ENCODE measurements around the gene PRR7.

Gene PRR7

DNA sequence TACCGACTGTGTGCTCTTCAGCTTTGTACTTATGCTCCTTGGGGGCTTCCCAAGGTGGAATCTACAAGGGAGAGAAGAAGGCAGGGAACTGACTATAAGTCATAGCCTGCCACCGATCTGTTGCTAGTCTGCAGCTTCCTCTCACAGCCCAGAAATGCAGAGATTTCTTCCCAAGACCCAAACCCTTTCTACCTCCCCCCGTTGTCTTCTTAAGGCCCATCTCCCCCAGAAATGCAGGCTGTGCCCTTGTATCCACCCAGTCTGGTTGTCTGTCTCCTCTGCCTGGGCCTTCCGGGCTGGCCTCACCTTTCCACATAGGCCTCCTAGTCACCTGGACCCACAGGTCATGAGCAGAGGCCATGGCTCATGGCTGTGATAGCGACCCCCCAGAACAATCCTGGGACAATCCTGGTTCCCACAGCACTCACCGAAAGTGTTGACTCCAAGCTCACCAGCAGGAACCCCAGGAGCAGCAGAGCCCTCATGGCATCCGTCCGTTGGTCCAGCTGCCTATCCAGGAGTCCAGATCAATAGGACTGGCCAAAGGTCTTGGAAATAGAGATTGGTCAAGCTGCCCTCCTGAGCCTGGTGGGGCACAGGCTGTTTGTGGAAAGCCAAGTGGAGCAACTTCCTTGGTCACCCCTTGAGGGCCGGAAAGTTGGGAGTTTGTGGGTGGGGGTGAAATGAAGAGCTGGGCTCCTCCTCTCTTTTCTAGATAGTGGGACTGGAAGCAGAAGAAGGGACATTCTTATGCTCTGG lies 37.4 kb upstream of the PRR7 start, which contains the start of gene F12:
Gene F12 (minus strand): TSS at position 522 of the 759 bp plus-strand sequence. CDS start 37 bp downstream, at position 485.
- no peaks in the 10 kb centered on the region for H3K9me2 ChIP-seq (replicated peaks; ENCODE audit: control insufficient read depth, low read length)
- H3K79me2 ChIP-seq (ENCODE audit: control insufficient read depth, low read length) = no peaks in the 10 kb centered on the region
- no peak for TF ChIP-seq EZH2phosphoT487 (IDR thresholded peaks at IDR 0.05; ENCODE audit: borderline replicate concordance, low read length)
- TF ChIP-seq, protein P1, sequence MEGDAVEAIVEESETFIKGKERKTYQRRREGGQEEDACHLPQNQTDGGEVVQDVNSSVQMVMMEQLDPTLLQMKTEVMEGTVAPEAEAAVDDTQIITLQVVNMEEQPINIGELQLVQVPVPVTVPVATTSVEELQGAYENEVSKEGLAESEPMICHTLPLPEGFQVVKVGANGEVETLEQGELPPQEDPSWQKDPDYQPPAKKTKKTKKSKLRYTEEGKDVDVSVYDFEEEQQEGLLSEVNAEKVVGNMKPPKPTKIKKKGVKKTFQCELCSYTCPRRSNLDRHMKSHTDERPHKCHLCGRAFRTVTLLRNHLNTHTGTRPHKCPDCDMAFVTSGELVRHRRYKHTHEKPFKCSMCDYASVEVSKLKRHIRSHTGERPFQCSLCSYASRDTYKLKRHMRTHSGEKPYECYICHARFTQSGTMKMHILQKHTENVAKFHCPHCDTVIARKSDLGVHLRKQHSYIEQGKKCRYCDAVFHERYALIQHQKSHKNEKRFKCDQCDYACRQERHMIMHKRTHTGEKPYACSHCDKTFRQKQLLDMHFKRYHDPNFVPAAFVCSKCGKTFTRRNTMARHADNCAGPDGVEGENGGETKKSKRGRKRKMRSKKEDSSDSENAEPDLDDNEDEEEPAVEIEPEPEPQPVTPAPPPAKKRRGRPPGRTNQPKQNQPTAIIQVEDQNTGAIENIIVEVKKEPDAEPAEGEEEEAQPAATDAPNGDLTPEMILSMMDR (IDR thresholded peaks at IDR 0.05; ENCODE audit: low read depth, low read length, poor library complexity, severe bottlenecking) = no peak
- H3F3A ChIP-seq (ENCODE audit: control insufficient read depth, insufficient read depth) = no peaks in the 10 kb centered on the region
- H3K27me3 ChIP-seq (ENCODE audit: control insufficient read depth, low read length) = peaks cover 18% of the 10 kb centered on the region; the same call in 1 of the 2 replicates
- H4K20me1 ChIP-seq (ENCODE audit: control insufficient read depth, insufficient read depth, low read depth, low read length) = no peaks in the 10 kb centered on the region
- H3K36me3 ChIP-seq (ENCODE audit: control insufficient read depth, low read length) = no peaks in the 10 kb centered on the region
- peaks cover 19% of the 10 kb centered on the region for H3K4me1 ChIP-seq (ENCODE audit: control insufficient read depth, low read length)
- H3K9me3 ChIP-seq (ENCODE audit: control insufficient read depth, insufficient read depth, low read length) = no peaks in the 10 kb centered on the region
- H3K4me3 ChIP-seq (ENCODE audit: low read length) = no peak within 1 kb of the TSS
- no peak within 1 kb of the TSS for H3K27ac ChIP-seq (ENCODE audit: low read depth, low read length)
- H3K4me2 ChIP-seq (ENCODE audit: low read length) = no peak within 1 kb of the TSS

DNA sequence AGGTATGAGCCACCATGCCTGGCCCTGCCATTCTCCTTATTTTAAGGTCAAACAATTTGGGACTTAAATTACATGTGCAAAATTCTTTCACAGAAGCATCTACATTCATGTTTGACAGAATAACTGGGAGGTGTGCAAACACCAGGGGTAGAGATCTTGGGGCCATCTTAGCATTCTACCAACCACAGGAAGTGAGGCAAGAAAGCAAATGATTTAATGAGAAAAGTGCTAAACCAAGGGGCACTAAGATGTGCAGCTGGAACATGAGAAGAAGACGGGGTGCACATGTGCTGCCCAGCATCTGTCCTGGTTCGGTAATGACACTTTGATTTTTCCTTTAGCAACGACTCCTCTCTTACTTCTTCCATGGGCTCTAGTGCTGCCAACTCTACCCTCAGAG lies 36.0 kb upstream of the PRR7 start:
- Histone ChIP-seq H3K79me2 (ENCODE audit: control insufficient read depth, low read length) (no peaks in the 10 kb centered on the region), H3K27me3 (ENCODE audit: control insufficient read depth, low read length) (peaks cover 12% of the 10 kb centered on the region; the same call in 1 of the 2 replicates), H3K9me2 (replicated peaks; ENCODE audit: control insufficient read depth, low read length) (no peaks in the 10 kb centered on the region), H4K20me1 (ENCODE audit: control insufficient read depth, insufficient read depth, low read depth, low read length) (no peaks in the 10 kb centered on the region), H3K36me3 (ENCODE audit: control insufficient read depth, low read length) (no peaks in the 10 kb centered on the region), H3K27ac (ENCODE audit: low read depth, low read length) (no peak overlapping the region), H3K4me1 (ENCODE audit: control insufficient read depth, low read length) (peaks cover 6% of the 10 kb centered on the region), H3K4me2 (ENCODE audit: low read length) (no peak overlapping the region), H3F3A (ENCODE audit: control insufficient read depth, insufficient read depth) (no peaks in the 10 kb centered on the region), H3K4me3 (ENCODE audit: low read length) (no peak overlapping the region), H3K9me3 (ENCODE audit: control insufficient read depth, insufficient read depth, low read length) (no peaks in the 10 kb centered on the region)
- no peak for TF ChIP-seq EZH2phosphoT487 (IDR thresholded peaks at IDR 0.05; ENCODE audit: borderline replicate concordance, low read length)
- TF ChIP-seq, protein P1 (IDR thresholded peaks at IDR 0.05; ENCODE audit: low read depth, low read length, poor library complexity, severe bottlenecking) = no peak

DNA sequence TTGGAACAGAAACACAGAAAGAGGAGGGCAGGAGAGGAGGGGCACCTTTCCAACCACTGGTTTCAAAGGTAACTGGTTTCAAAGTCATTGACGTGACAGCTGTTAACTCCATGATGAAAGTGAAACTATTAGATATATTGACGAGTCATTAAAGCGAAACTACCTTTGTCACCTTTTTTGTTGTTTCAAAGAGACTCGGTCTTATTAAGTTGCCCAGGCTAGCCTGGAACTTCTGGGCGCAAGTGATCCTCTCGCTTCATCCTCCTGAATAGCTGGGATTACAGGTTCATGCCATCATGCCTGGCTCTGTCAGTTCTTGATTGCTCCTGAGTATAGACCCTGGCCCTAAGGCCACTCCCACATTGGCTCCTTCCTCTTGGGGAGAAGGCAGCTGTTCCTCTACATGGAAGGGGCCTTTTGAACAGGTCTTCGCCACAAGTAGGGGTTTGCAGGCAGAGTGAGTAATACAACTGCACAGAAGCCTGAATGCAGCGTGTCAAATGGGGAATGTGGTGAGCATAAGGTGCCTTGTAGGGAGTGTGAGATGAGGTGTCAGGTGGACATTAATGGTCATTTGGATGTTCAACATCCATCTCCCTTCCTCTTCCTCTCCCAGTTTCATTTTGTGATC lies 33.9 kb upstream of the PRR7 start:
- peaks cover 9% of the 10 kb centered on the region; the same call in 1 of the 2 replicates for H3K27me3 ChIP-seq (ENCODE audit: control insufficient read depth, low read length)
- no peaks in the 10 kb centered on the region for H3K36me3 ChIP-seq (ENCODE audit: control insufficient read depth, low read length)
- peaks cover 6% of the 10 kb centered on the region; the same call in 1 of the 2 replicates for H3K4me1 ChIP-seq (ENCODE audit: control insufficient read depth, low read length)
- no peaks in the 10 kb centered on the region for H3K9me2 ChIP-seq (replicated peaks; ENCODE audit: control insufficient read depth, low read length)
- H3K9me3 ChIP-seq (ENCODE audit: control insufficient read depth, insufficient read depth, low read length) = no peaks in the 10 kb centered on the region
- no peaks in the 10 kb centered on the region for H3F3A ChIP-seq (ENCODE audit: control insufficient read depth, insufficient read depth)
- H3K4me3 ChIP-seq (ENCODE audit: low read length) = no peak overlapping the region
- TF ChIP-seq, protein P1 (IDR thresholded peaks at IDR 0.05; ENCODE audit: low read depth, low read length, poor library complexity, severe bottlenecking) = no peak
- no peak for TF ChIP-seq EZH2phosphoT487 (IDR thresholded peaks at IDR 0.05; ENCODE audit: borderline replicate concordance, low read length)
- no peak overlapping the region for H3K27ac ChIP-seq (ENCODE audit: low read depth, low read length)
- no peak overlapping the region for H3K4me2 ChIP-seq (ENCODE audit: low read length)
- H3K79me2 ChIP-seq (ENCODE audit: control insufficient read depth, low read length) = no peaks in the 10 kb centered on the region
- no peaks in the 10 kb centered on the region for H4K20me1 ChIP-seq (ENCODE audit: control insufficient read depth, insufficient read depth, low read depth, low read length)

All from DOHH2 (cell line).